Uterus (tissue), 2 donors: ENCODE measurements around the gene PLD5.

Experiments used
- POLR2A ChIP-seq, 2 donors: fragments of 450-650 bp; IDR thresholded peaks; one replicate each; pipeline ENCODE4 v1.6.1; 2016; ENCODE audit warnings: antibody characterized with exemption in 2 of 2, mild to moderate bottlenecking in 1 of 2, moderate library complexity in 1 of 2
- TF ChIP-seq, protein P1 (sequence below), 4 experiments: fragments of 200-600 bp in 2 of 4; fragments of 450-650 bp in 2 of 4; sonication (generic) in 2 of 4; IDR thresholded peaks; one replicate each; pipeline ENCODE4 v1.5.1; 2016 to 2019; ENCODE audit warnings: antibody characterized with exemption in 4 of 4, mild to moderate bottlenecking in 2 of 4, moderate library complexity in 1 of 4

DNA sequence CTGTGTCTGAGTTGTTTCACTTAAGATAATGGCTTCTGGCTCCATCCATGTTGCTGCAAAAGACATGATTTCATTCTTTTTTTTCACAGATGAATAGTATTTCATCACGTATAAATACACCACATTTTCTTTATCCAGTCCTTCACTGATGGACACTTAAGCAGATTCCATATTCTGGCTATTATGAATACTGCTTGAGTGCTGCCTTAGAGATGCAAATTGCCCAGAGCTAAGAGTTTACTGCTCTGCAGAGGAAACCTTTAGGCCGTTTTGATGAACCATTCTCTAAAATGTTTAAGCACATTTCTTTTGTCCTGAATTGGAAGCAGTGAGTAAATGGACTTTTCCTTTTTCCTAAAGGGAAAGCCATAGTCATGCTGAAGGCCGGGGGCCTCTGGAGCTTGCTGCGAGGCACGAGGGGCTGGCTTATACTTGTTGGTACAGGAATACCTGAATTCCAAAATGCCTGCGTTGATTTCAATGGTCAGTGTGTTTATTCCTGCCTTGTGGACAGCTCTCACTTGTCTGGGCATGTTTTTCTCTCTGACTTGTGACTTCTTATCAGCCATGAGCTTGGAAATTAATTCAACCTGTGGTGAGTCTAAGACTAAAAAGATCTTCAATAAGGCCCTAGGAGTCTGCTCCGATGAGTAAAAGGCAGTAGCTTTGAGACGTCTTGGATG lies 324.6 kb downstream of the PLD5 start:
- TF ChIP-seq, protein P1, sequence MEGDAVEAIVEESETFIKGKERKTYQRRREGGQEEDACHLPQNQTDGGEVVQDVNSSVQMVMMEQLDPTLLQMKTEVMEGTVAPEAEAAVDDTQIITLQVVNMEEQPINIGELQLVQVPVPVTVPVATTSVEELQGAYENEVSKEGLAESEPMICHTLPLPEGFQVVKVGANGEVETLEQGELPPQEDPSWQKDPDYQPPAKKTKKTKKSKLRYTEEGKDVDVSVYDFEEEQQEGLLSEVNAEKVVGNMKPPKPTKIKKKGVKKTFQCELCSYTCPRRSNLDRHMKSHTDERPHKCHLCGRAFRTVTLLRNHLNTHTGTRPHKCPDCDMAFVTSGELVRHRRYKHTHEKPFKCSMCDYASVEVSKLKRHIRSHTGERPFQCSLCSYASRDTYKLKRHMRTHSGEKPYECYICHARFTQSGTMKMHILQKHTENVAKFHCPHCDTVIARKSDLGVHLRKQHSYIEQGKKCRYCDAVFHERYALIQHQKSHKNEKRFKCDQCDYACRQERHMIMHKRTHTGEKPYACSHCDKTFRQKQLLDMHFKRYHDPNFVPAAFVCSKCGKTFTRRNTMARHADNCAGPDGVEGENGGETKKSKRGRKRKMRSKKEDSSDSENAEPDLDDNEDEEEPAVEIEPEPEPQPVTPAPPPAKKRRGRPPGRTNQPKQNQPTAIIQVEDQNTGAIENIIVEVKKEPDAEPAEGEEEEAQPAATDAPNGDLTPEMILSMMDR (IDR thresholded peaks at IDR 0.05): no peak
- TF ChIP-seq POLR2A (IDR thresholded peaks at IDR 0.05): no peak
